Stimulated activated CD4-positive, alpha-beta T cell treated with anti-CD3 and anti-CD28 coated beads, Interleukin-1b, Interleukin-23, amount 100 ng/mL, for 24 hours (primary cell): Measurements from ENCODE around the gene HKDC1.
"Not testable (repeated sequence)": the region's sequence is repeated elsewhere in the genome, so short reads cannot be mapped to it uniquely, and the experiment has no call there.

ENCODE experiments used
- DNase-seq, 4 experiments: peaks; one replicate each; pipeline ENCODE4 v3.0.0-alpha.2; 2020; ENCODE audit warnings: low read depth in 4 of 4, low spot score in 1 of 4

HKDC1 gene, protein sequence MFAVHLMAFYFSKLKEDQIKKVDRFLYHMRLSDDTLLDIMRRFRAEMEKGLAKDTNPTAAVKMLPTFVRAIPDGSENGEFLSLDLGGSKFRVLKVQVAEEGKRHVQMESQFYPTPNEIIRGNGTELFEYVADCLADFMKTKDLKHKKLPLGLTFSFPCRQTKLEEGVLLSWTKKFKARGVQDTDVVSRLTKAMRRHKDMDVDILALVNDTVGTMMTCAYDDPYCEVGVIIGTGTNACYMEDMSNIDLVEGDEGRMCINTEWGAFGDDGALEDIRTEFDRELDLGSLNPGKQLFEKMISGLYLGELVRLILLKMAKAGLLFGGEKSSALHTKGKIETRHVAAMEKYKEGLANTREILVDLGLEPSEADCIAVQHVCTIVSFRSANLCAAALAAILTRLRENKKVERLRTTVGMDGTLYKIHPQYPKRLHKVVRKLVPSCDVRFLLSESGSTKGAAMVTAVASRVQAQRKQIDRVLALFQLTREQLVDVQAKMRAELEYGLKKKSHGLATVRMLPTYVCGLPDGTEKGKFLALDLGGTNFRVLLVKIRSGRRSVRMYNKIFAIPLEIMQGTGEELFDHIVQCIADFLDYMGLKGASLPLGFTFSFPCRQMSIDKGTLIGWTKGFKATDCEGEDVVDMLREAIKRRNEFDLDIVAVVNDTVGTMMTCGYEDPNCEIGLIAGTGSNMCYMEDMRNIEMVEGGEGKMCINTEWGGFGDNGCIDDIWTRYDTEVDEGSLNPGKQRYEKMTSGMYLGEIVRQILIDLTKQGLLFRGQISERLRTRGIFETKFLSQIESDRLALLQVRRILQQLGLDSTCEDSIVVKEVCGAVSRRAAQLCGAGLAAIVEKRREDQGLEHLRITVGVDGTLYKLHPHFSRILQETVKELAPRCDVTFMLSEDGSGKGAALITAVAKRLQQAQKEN

DNA sequence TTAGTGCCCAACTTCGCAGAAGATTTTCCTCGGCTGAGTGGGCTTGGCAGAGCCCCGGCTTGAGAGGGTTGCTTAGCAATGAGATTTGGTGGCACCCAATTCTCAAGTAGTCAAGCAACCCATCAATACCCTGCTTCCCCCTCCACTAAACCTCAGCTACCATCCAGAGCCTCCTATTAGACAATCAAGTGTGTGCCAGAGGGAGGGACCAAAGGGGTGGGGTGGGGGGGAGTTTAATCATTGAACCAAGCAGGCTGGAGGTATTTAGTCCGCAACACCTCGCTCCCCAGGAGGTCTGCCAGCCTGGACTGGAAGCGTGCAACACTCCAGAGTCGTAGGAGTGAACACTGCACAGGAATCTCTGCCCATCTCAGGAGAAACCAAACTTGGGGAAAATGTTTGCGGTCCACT lies at the start of gene HKDC1:
TSS of gene HKDC1 (plus strand) at position 292 of the 411 bp plus-strand sequence. CDS start at position 396, 104 bp downstream.
- no peak for DNase-seq

DNA sequence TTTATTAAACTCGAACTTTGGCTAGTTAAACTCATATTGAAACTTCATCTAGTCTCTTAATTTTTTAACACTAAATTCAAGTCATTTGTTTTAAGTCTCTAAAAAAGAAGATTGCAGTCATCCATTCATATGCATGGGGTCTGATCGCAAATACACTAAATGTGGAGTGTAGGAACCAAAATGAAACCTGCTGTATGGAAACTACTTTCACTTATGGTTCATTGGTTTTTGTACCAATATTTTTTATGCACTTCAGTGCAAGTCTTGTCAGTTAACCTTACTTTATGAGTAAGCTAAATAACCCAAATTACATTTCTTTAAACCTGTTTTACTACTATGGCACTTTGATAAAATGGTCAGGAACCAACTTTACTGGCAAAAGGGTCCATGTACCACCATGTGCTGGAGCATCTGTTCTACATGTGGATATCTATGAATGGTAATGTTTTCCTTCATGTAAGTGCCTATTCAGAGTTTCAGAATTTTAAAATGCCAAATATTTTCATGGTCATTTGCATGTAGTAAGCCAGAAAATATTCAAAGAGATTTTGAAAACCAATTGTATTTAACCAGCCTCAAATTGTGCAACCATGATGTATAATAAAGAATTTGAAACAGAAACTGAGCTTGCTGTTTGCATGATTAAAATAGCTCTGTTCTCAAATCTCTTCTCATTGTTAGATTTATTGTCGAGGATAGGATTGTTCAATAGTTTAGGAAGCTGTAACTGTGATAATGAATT lies 47.7 kb upstream of the HKDC1 start:
- no peak for DNase-seq

DNA sequence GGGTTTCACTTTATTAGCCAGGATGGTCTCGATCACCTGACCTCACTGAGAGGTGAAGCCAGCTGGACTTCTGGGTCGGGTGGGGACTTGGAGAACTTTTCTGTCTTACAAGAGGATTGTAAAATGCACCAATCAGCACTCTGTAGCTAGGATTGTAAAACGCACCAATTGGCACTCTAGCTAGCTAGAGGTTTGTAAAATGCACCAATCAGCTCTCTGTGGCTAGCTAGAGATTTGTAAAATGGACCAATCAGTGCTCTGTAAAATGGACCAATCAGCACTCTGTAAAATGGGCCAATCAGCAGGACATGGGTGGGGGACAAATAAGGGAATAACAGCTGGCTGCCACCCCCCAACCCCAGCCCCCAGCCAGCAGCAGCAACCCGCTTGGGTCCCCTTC lies 44.8 kb upstream of the HKDC1 start:
- DNase-seq, result not testable (repeated sequence)

DNA sequence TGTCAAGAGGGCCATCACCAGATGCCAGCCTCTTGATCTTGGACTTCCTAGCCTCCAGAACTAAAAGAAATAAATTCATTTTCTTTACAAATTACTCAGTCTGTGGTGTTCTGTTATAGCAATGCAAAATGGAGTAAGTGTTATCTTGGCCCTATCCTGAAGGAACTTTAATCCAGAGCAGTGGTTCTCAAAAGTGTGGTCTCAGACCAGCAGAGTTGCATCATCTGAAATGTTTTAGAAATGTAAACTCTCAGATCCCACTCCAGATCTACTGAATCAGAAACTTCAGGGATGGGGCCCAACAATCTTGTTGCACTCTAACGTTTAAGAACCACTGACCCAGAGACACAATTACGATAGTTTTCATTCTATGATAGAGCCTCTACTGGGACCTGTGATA lies 43.3 kb upstream of the HKDC1 start:
- no peak for DNase-seq

DNA sequence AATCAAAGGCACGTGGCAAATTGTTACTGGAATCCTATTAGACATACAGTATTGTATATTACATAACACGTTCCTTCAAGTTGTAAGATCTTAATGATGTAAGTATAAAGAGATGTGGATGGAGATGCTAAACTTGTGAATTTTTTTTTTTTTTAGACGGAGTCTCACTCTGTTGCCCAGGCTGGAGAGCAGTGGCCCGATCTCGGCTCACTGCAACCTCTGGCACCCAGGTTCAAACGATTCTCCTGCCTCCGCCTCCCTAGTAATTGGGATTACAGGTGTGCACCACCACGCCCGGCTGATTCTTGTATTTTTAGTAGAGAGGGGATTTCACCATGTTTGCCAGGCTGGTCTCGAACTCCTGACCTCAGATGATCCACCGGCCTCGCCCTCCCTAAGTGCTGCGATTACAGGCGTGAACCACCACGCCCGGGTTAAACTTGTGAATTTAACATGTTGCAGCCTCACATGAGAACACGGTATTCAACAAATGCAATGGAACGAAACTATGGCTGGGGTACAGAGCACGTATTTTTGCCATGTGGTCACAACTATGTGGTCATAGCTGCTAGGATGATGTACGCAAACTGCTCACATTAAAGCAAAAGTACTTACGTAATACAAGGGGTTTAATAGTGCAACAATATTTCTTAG lies 40.9 kb upstream of the HKDC1 start:
- no peak for DNase-seq

DNA sequence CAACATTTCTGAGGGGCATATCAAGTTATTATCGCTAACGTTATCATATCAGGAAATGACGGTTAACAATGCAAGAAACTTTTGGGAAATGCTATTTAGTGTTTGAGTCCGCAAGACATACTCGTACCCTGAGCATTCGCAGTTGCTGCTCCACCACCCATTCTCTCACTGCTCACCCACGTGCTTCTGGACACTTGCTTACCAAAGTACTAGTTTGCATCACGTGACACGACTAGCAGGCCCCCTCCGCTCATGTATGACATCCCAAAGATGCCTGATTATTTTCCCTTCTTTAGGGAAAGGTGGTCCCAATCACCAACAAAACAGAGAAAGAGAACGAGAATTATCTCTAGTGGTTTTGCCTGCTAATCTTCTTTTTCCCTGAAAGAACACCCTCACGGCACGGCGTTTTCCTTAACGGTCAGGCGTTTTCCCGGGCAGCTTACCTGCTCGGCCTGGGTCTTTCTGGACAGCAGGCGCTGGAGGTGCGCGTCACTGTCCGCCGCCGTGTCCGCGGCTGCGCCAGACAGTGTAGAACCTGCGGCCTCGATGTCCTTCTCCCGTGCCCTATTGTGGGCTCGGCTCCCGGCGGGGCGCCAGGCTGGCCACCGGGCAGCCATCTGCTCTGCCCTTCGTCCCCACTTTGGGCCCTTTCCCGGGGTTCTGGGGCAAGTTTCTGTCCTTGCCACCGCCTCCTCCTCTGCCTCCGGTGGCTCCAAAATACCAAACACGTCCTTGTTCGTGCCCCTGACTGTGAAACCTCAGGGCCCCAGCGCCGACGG lies 40.2 kb upstream of the HKDC1 start, which contains the start of gene SUPV3L1:
TSS of gene SUPV3L1 (plus strand) at position 492 of the 782 bp plus-strand sequence. CDS start at position 550, 58 bp downstream.
- peak; percentile 73 to 79 (median 76) for DNase-seq

DNA sequence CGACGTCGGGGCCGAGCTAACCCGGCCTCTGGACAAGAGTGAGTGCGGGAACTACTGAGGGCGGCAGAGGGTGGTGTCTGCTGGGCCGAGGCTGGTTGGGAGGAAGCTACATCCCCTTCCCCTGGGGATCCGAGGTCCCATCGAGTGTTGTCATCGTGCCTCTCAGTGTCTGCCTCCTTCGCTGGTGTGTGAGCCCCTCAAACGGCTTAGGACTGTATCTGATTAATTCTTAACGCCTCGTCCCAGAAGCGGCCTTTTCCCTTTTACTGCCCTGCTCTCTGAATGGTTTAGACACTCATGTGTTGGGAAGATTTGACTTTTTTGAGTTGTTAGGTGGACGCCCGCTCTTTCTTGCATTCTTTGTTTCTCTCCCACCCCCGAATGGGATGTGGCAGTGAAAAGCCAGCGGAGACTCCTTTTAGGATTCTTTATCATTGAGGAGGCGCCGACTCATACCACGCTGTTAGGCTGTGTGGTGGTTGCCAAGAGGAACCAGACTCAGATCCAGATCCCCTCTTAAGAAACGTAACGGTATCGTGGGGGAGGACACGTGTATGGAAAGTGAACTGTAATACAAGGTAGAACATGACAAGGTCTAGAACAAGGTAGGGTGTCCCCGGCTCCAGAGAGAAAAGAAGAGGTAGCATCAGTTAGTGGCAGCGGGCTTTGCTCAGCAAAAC lies 39.5 kb upstream of the HKDC1 start:
- peak in 1 of 4 experiments; percentile 14 for DNase-seq

DNA sequence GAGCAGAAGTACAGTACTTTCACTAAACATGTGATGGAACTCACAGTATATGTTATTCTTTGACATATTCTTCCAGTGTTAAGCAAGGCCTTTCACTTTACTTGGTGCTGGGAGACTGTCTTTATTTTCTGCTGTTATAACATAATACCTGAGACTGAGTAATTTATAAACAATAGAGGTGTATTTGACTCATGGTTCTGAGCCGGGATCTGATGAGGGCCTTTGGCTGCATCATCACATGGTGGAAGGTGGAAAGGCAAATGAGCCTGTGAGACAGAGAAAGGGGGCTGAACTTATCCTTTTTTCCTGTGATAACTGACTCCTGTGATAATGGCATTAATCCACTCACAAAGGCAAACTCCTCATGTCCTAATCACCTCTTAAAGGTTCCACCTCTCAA lies 38.7 kb upstream of the HKDC1 start:
- DNase-seq, result no peak

DNA sequence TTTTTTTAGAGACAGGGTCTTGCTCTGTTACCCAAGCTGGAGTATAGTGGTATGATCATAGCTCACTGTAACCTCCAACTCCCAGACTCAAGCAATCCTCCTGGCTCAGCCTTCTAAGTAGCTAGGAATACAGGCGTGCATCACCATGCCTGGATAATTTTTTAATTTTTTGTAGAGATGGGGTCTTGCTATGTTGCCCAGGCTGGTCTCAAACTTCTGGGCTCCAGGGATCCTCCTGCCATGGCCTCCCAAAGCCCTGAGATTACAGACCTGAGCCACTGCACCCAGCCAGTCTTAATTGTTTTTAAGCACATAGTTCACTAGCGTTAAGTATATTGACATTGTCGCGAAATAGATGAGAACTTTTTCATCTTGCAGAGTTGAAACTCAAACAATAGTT lies 38.1 kb upstream of the HKDC1 start:
- DNase-seq, result no peak

DNA sequence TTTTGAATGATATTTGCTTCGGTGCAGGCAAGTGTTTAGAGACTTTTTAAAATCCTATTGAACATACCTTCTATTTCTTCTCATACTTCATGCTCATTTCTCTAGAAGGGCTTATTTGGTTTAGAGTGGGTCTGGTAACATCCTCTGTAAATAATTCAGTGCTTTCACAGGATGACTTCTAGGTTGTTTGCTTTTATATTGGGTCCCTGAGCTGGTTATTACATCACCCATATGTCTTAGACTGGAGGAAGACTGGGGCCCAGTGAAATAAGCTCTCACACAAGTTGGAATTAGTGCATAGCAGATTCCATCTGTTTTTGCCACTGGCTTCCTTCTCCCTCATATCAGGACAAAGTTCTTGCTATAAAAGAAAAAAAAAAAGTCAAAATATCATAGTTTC lies 33.6 kb upstream of the HKDC1 start:
- DNase-seq, result no peak

DNA sequence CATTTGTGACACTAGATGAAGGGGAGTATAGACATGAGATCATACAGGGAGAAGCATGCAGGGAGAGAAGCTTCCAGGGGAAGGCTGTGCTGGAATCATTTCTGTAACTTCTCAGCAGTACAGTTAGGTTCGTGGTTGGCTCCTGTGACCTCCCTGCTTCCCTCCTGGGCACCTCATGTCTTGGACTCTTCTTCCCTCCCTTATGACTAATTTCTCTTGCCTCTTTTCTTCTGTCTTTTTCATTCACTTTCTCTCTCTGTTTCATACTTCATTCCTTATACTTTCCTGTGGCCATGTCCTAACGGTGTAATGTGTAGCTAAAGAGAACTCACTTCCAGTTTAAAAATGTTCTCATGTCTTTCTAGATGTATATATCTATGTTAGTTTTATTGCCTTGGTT lies 19.1 kb upstream of the HKDC1 start:
- no peak for DNase-seq

DNA sequence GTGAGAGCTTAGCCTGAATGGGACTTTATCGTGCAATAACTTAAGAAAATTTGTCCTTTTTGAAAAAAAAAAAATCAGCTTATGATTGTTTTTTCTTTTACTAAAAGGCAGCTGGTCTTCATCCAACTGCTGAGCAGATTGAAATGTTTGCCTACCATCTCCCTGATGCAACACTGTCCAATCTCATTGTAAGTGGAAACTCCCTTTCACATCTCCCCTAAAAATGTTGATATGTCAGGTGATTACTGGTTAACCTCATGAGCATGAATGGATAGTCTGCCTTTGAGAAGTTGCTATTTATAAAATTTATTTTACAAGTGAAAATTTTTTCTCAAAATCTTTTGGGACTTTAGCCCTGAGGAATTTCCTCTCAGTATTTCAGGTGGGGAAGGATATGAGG lies 17.8 kb upstream of the HKDC1 start:
- DNase-seq, result no peak

DNA sequence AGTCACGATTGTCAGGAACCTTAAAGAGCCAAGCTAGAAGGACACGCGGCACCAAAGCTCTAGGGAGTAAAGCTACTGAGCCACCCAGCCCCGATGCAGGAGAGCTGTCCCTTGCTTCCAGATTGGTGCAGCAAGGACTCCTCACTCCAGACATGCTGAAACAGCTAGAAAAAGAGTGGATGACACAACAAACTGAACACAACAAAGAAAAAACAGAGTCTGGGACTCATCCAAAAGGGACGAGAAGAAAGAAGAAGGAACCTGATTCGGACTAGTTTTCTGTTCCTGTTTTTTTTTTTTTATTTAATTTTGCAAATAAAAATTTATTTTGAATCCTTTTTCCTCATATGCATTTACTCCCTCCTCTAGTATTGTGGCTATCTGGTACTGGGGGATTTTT lies 11.4 kb upstream of the HKDC1 start:
- no peak for DNase-seq

DNA sequence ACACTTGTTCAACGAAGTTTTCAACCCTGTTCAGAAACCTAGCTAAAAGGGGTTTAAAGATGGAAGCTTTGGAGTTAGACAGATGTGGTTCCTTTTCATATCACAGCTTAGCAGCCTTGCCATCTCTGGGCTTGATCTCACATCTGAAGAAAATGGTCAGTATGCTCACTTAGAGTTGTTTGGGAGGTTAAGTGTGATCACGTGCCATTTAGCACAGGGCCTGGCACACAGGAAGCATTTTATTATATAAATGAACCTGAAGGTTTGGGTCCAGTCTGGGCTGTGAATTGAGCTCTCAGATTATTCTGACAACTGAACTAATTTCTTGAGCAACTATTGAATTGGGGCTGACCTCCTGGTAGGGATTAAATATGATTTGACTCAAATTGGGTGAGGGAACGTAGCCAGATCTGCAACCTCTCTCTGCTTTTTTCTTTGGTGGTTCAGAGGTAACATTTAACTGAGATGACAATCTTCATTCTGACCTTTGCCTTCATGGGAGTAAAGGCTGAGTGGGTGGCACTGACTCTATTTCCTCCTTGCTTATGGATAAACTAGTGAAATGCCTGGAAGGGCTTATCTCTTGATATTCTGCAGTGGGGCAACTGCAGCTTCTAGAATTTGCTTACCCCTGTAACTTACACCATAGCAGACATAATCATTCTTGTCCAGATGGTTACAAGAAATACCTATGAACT lies 10.2 kb upstream of the HKDC1 start:
- DNase-seq, result no peak

DNA sequence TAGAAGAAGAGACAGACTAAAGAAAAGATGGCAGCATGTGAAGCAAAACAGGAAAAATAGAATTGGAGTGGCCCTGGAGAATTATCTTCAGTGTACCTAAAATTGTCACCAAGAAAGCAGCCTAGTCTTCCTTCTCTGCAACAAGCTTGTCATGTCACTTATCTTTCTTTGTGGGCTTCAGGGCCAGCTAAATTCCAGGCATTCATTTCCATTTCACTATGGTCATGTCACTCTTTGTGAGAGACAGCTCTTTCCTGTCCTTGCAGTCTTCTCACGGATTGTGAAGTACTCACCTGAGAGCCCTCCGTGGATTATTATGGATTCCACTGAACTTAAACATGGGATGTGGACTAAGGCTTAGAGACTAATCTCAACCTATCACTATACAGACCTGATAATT lies 9.0 kb upstream of the HKDC1 start:
- DNase-seq, result no peak

DNA sequence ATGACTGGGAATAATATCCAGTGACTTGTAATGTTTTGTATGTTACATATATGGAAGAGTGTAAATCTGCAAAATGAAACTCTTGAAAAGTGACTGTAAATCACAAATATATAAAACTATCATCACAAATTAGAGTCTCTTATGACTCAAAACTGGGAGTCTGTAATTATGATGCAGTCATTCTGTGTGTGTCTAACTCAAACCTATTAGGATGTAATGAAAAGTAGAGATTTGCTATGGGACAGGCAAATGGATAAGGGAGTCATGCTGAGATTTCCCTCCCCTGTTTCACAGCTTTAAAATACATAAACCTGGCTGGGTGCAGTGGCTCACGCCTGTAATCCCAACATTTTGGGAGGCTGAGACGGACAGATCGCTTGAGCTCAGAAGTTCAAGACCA lies 8.6 kb upstream of the HKDC1 start:
- no peak for DNase-seq

DNA sequence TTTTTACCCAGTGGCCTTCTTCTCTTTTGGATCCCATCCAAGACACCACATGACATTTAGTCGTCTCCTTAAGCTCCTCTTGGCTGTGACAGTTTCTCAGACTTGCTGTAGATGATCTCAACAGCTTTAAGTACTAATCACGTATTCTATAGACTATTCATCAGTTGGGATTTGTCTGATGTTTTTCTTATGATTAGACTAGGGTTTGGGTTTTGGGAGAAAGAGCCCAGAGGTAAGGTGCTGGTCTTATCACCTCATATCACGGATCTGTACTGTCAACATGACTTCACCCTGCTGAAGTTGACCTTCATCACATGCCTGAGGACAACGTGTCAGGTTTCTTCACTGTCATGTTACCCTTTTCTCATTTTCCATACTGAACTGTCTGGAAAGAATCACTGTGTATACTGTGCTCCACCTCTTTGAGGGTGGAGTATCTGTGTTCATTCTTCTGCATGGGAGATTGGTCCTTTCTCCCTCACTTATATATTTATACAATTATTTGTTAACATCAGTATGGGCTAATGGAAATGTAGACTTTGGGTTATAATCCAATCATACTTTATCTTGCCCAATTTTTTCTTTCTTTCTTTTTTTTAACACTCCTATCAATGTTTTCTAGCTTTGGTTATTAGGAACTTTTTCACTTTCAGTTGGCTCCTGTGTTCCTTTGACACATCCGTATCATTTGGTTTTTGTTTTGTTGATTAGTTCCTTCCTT lies 6.4 kb upstream of the HKDC1 start:
- no peak for DNase-seq

DNA sequence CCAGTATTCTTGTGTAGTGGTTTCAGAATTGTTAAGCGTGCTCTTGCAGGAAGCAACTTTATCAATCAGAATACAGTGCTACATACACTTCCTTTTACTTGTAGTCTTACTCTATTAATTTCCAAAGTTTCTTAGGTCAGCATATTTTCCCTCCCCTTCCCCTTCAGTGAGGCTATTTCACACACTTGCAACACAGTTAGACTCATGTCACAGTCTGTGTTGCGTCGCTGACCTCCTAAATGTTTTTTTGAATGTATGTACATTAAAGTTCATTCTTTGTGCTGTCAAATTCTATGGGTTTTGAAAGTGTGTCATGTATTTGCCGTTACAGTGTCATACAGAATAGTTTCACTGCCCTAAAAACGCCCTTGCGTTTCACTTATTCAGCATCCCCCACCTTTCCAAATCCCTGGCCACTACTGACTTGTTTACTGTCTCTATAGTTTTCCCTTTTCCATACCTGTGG lies 5.4 kb upstream of the HKDC1 start:
- DNase-seq, result no peak
